Osteoblast (primary cell): ENCODE measurements around the gene FSTL4. TPM values are rescaled to one million over a fixed set of nuclear protein-coding genes. Genes with fewer than 3 reads are reported as not detected.

Experiments used
- DNase-seq: peaks from one replicate; pipeline ENCODE4 v3.0.0; 2011; ENCODE audit warnings: low spot score, mixed read lengths; ENCODE audit not compliant: insufficient read length; ENCODE audit errors: missing footprints
- H2AFZ ChIP-seq: 2 replicates; pipeline ENCODE4 v1.6.0; 2011; ENCODE audit warnings: mild to moderate bottlenecking, low read length
- H3K27ac ChIP-seq: 2 replicates; pipeline ENCODE4 v1.5.1; 2011; ENCODE audit warnings: mild to moderate bottlenecking, low read depth, low read length, moderate library complexity
- H3K27me3 ChIP-seq: 2 replicates; pipeline ENCODE4 v1.6.0; 2012; ENCODE audit warnings: mild to moderate bottlenecking, control low read depth, inconsistent platforms, low read length, moderate library complexity; ENCODE audit not compliant: insufficient read depth
- H3K36me3 ChIP-seq: 2 replicates; pipeline ENCODE4 v1.5.1; 2011; ENCODE audit warnings: mild to moderate bottlenecking, low read length, control low read depth, moderate library complexity; ENCODE audit not compliant: insufficient read depth
- H3K4me1 ChIP-seq: 2 replicates; pipeline ENCODE4 v1.5.1; 2011; ENCODE audit warnings: mild to moderate bottlenecking, low read length, control low read depth, moderate library complexity; ENCODE audit not compliant: insufficient read depth
- H3K4me2 ChIP-seq: 2 replicates; pipeline ENCODE4 v1.6.0; 2011; ENCODE audit warnings: mild to moderate bottlenecking, low read length; ENCODE audit not compliant: insufficient read depth
- H3K4me3 ChIP-seq: fragments of 200-600 bp; sonication (generic); 3 replicates; pipeline ENCODE4 v1.5.1; 2012; ENCODE audit warnings: mild to moderate bottlenecking, low read length, inconsistent platforms; ENCODE audit not compliant: insufficient read depth
- H3K79me2 ChIP-seq: 2 replicates; pipeline ENCODE4 v1.6.0; 2012; ENCODE audit warnings: mild to moderate bottlenecking, low read length, control low read depth, inconsistent platforms; ENCODE audit not compliant: insufficient read depth
- H3K9me3 ChIP-seq: 2 replicates; pipeline ENCODE4 v1.5.1; 2011; ENCODE audit warnings: low read depth, low read length, control low read depth
- H4K20me1 ChIP-seq: 2 replicates; pipeline ENCODE4 v1.6.0; 2012; ENCODE audit warnings: mild to moderate bottlenecking, low read length, control low read depth; ENCODE audit not compliant: insufficient read depth
- total RNA-seq: library from RNA; depleted of rRNA; stranded (reverse); fragments of >200 nt; gene quantifications from 2 replicates; pipeline ENCODE4 v1.2.3, GENCODE V29; 2012
- TF ChIP-seq, protein P1 (sequence below): IDR thresholded peaks from 2 replicates; pipeline ENCODE4 v1.5.1; 2011; ENCODE audit warnings: mild to moderate bottlenecking, low read depth, low read length, moderate library complexity; ENCODE audit errors: extremely low read depth

FSTL4 gene
- total RNA-seq, 1 donor, result not detected

DNA sequence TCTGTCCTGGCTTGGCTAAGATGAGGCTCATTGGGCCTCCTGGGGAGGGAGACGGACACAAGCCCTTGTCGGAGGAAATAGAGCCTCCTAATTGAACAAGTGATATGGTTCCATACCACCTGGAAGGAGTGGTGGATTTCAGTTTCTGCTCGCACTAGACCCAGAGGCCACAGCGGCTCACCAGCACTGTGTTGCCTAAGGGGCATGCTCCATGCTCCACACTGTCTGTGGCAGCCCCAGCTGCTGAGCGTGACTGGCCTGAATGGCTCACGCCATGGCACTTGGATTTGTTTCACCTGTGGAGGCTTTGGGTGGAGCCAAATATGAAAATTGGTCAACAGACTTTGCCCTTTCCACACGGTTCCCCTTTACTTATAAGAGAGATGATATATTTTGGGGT lies 379.4 kb downstream of the FSTL4 start:
- H3K9me3 ChIP-seq, result no peaks in the 10 kb centered on the region
- no peaks in the 10 kb centered on the region for H3K36me3 ChIP-seq
- H4K20me1 ChIP-seq, result no peaks in the 10 kb centered on the region
- H3K79me2 ChIP-seq, result no peaks in the 10 kb centered on the region
- H3K4me2 ChIP-seq, result no peak overlapping the region
- TF ChIP-seq, protein P1, sequence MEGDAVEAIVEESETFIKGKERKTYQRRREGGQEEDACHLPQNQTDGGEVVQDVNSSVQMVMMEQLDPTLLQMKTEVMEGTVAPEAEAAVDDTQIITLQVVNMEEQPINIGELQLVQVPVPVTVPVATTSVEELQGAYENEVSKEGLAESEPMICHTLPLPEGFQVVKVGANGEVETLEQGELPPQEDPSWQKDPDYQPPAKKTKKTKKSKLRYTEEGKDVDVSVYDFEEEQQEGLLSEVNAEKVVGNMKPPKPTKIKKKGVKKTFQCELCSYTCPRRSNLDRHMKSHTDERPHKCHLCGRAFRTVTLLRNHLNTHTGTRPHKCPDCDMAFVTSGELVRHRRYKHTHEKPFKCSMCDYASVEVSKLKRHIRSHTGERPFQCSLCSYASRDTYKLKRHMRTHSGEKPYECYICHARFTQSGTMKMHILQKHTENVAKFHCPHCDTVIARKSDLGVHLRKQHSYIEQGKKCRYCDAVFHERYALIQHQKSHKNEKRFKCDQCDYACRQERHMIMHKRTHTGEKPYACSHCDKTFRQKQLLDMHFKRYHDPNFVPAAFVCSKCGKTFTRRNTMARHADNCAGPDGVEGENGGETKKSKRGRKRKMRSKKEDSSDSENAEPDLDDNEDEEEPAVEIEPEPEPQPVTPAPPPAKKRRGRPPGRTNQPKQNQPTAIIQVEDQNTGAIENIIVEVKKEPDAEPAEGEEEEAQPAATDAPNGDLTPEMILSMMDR, result no peak
- DNase-seq, result no peak
- H3K4me3 ChIP-seq, result no peak overlapping the region
- no peaks in the 10 kb centered on the region for H3K4me1 ChIP-seq
- H3K27me3 ChIP-seq, result peaks cover 7% of the 10 kb centered on the region
- no peak overlapping the region for H2AFZ ChIP-seq
- no peak overlapping the region for H3K27ac ChIP-seq

DNA sequence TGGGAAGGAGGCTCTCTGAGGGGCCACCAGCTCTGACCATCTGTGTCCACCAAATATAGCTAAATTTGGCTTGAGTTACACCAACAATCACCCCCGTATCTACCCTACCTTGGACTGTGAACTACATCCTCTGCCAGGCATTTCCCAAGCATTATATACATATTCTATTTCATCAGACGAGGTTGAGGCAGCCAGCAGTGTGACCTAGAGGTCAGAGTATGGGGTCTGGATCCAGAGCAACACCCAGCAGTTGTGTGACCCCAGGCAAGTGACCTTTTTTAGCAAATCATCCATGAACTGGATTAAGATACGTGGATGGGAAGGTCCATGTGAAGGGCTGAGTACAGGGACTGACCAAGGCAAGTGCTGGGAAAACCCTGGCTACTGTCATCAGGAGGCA lies 379.9 kb downstream of the FSTL4 start:
- no peaks in the 10 kb centered on the region for H3K79me2 ChIP-seq
- H3K4me2 ChIP-seq, result no peak overlapping the region
- no peak overlapping the region for H3K4me3 ChIP-seq
- H3K27me3 ChIP-seq, result peaks cover 4% of the 10 kb centered on the region
- H3K27ac ChIP-seq, result no peak overlapping the region
- H4K20me1 ChIP-seq, result no peaks in the 10 kb centered on the region
- TF ChIP-seq, protein P1, result no peak
- H3K4me1 ChIP-seq, result no peaks in the 10 kb centered on the region
- H2AFZ ChIP-seq, result no peak overlapping the region
- no peaks in the 10 kb centered on the region for H3K36me3 ChIP-seq
- no peaks in the 10 kb centered on the region for H3K9me3 ChIP-seq
- DNase-seq, result no peak

DNA sequence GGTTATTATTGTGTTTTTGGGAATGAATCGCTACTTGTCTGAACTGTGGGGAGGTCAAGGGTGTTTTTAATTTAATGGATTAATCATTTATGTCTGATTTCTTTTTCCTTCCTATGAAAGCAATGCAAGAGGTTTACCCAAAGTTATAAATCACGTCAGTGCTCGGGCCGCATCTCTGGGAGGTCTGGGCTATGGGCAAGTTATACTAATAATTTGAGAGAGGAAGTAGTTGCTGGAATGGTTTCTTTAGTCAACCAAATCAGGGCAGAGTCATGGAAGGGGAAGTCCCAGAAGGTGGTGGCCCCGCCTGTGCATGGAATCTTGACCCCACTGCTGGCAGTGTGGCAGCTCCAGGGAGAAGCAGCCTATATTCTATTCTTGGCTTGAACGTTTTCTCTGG lies 380.3 kb downstream of the FSTL4 start:
- no peaks in the 10 kb centered on the region for H3K4me1 ChIP-seq
- no peak overlapping the region for H3K4me3 ChIP-seq
- no peak for DNase-seq
- H4K20me1 ChIP-seq, result no peaks in the 10 kb centered on the region
- H3K27me3 ChIP-seq, result peaks cover 5% of the 10 kb centered on the region
- H2AFZ ChIP-seq, result no peak overlapping the region
- H3K79me2 ChIP-seq, result no peaks in the 10 kb centered on the region
- TF ChIP-seq, protein P1, result no peak
- no peaks in the 10 kb centered on the region for H3K9me3 ChIP-seq
- no peak overlapping the region for H3K27ac ChIP-seq
- H3K36me3 ChIP-seq, result no peaks in the 10 kb centered on the region
- no peak overlapping the region for H3K4me2 ChIP-seq

DNA sequence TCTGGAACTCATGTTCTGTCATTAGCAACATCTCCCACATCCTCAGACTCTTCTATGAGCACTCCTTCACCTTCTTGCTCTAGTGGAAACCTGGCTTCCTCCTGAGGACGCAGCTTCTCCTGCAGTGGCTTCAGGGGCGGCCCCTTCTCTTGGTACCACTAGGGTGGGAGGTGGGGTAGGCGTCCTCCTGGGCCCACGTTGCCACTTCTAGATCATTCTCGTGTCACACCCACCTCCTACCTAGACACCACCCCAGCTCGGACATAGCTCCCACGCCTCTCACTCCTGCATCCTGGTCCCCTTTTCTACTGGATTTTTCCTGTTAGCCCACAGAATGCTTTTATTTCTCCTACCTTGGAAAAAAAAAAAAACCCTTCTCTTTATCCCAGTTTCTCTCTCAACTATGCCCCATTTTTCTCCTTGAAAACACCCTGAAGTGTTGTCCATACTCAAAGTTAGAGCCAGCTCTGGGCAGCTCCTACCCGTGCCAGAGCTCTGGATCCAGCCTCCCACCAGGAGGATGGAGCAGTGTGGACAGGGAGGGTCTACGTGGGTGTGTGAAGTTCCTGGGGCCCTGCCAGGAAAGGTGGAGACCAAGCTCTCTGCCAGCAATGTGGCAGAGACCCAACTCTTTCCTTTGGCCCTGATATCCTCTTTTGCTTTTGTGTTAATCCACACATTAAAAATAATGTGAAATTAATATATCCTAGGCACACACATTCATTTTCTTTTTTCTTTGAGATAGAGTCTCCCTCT lies 381.3 kb downstream of the FSTL4 start:
- Histone ChIP-seq H4K20me1 (no peaks in the 10 kb centered on the region), H3K27ac (no peak overlapping the region), H3K4me1 (no peaks in the 10 kb centered on the region), H3K4me2 (no peak overlapping the region), H2AFZ (no peak overlapping the region), H3K79me2 (no peaks in the 10 kb centered on the region), H3K36me3 (no peaks in the 10 kb centered on the region), H3K27me3 (peaks cover 5% of the 10 kb centered on the region), H3K9me3 (no peaks in the 10 kb centered on the region), H3K4me3 (no peak overlapping the region)
- DNase-seq, result no peak
- TF ChIP-seq, protein P1, result no peak
